Colon (tissue), 2 donors: Measurements from ENCODE around the gene BTBD3.

Experiments
- FAIRE-seq: peaks from 2 replicates; lab custom pipeline; 2012; peaks lifted over from hg19 to GRCh38; lab: Jason Lieb, UNC
- donor health status: control.
- donor health status: control.

The BTBD3 gene

GRCh38 chr20:11918391-11918845 is 725 bp downstream of the BTBD3 start:
- FAIRE-seq: no peak

DNA sequence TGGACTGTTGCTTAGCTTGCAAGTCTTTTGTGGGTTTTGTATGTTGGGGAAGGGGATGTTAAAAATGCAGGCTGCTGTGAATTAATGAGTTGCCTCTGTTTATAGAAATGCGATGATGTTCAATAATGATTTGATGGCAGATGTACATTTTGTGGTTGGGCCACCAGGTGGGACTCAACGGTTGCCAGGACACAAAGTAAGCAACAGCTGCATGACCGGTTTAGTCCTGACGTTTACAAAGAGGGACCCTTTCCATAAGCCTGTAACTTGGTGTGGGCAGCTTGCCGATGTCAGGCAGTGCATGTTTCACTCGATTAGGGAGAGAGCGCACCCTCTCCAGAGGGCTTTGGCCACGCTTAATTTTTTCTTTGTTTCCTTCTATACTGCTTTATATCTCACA is 1.3 kb downstream of the BTBD3 start:
- no peak for FAIRE-seq

DNA sequence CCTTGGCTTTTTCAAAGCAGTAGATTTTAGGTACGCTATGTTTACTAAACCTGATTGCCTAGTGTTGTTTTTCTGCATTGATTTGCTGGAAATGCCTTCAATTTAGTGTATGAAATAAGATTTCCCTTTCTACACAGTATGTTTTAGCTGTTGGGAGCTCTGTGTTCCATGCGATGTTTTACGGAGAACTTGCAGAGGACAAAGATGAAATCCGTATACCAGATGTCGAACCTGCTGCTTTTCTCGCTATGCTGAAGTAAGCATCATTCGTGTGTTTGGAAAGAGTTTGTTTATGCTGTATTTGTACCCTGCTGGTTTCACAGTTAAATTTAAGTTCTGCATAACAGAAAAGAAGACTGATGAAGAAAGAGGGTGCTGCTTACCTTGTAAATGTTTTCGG is 1.9 kb downstream of the BTBD3 start:
- FAIRE-seq: no peak

- FAIRE-seq: no peak
Measured at GRCh38 chr20:11920083-11920482, 2.4 kb downstream of the BTBD3 start.

DNA sequence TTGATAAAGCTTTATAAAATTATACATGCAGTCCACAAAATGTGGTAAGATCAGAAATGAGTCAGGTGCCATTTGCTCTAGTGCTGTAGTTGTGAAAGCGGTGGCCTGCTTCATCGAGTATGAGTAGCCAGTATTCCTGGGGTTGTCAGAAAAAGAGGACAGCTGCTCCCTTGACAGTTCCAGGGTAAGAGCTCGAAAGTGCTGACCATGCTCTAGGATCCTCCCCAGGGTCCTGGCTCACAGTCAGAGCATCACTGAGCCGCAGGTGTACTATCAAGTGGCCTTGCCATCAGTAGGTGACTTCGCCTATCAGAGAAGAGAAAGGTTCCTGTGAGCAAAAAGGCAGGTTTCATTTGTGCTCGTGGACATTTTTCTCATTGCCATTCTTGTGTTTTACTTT is 3.6 kb downstream of the BTBD3 start:
- no peak for FAIRE-seq

- FAIRE-seq: no peak
Measured at GRCh38 chr20:11922561-11922960, 4.9 kb downstream of the BTBD3 start.

DNA sequence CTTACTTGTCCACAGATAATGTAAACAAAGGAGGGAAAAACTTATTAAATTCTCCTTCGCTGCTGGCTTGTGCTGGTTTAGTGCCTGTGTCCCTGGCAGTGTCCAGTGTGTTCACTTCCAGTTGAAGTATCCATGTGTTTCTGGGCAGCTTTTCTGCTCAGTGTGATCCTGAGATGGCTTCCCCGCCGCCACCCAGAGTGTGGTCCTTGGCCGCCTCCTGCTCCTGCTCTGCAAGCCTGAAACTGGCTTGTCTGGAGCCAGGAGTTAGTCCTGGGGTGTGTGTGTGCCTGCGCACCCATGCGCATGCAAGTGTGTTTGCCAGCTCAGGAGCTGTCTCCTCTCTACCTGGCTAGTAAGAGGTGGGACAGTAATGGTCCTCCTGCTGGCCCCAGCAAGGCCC is 7.2 kb downstream of the BTBD3 start:
- FAIRE-seq: no peak

GRCh38 chr20:11926292-11926998 is 8.8 kb downstream of the BTBD3 start:
- no peak for FAIRE-seq

DNA sequence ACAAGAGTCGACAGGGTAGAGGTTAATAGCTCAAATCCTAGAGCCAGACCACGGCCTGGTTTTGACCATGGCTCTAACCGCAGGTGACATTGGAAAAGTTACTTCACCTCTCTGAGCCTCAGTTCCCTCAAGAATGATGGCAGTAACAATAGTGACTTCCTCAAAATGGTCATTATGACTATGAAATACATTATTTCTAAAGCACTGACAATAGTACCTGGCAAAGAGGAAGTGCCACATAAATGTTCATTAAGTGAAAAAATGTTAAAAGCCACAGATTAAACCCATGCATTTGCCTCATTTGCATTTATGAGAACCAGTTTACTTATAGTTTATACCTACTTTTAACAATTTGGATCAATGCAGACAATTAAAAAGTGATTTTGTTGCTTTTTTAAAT is 12.3 kb downstream of the BTBD3 start:
- FAIRE-seq: no peak

- no peak for FAIRE-seq
Measured at GRCh38 chr20:11935212-11936154, 17.8 kb downstream of the BTBD3 start.

GRCh38 chr20:11936157-11936556 is 18.5 kb downstream of the BTBD3 start:
- FAIRE-seq: no peak

- no peak for FAIRE-seq
Measured at GRCh38 chr20:11937230-11937629, 19.5 kb downstream of the BTBD3 start.

GRCh38 chr20:11941593-11942246 is 24.0 kb downstream of the BTBD3 start:
- no peak for FAIRE-seq

- FAIRE-seq: no peak
Measured at GRCh38 chr20:11943778-11944177, 26.1 kb downstream of the BTBD3 start.

GRCh38 chr20:11948806-11949205 is 31.1 kb downstream of the BTBD3 start:
- FAIRE-seq: no peak

GRCh38 chr20:11949711-11950110 is 32.0 kb downstream of the BTBD3 start:
- peak; percentile 18 for FAIRE-seq

- FAIRE-seq: no peak
Measured at GRCh38 chr20:11951696-11952095, 34.0 kb downstream of the BTBD3 start.

DNA sequence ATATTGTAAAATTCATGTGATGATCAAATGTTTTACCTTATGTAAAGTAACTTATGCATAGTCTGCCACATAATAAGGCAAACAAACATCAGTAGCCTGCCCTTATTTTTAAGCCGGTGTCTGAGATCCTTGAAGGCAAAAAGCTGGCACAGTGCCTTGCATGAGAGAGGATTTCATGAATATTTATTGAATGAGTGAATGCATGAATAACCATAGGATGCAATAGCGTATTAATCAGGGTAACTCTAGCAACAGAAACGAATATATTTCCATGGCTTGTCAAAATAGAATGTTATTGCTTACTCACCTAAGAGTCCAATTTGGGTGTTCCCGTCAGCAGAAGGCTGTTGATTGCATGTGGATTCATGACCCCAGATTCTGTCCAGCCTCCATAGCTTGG is 34.9 kb downstream of the BTBD3 start:
- FAIRE-seq: no peak

DNA sequence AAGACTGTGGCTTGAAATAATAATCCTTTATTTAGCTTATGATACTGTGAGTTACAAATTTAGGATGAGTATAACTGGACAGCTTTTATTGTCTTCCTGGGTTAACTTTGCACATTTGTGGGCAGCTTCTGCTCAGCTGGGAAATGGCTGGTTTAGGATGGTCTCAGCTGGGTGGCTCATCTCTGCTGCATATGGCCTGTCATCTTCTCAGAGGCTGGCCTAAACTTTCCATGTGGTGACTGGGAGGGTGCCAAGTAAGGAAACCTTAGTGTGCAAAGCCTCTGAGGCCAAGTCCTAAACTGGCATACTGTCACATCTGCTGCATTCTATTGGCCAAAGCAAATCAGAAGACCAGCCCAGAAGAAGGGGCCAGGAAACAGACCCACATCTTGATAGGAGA is 40.2 kb downstream of the BTBD3 start:
- FAIRE-seq: no peak

DNA sequence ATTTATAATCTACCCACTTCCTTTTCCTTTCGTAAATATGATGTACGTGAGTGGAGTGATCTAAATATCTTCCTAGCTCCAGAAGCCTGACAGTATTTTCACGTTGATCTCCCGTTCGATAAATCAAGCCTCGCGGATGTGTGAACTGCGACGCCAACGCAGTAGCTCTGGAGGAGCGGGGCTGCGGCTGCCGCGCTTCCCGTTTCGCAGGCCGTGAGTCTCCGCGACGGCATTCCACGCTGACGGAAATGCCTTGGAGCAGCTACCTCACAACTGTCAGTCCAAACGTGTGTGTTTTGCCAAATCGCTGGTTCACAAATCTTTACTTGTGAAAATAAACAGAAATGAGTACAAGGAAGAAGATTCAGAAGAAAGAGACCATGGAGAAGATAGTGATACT is 41.2 kb downstream of the BTBD3 start:
- FAIRE-seq: no peak

GRCh38 chr20:11965602-11966001 is 47.9 kb downstream of the BTBD3 start:
- no peak for FAIRE-seq

DNA sequence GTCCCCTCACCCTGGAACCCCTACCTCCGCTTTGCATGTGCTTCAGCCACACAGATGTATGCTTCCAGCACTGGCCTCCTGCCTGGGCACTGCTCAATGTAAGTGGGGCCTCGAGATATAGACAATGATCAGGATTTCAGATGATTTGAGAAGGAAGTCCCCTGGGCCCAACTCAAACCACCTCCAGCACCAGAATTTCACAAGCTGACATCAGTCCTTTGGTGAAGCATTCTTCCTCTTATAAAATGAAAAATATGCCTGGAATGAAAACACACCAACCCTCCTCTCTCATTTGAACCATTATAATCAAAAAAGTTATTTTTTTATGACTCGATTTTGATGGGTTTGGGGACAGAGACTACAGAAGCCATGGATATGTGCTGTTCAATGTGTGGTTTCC is 48.5 kb downstream of the BTBD3 start:
- no peak for FAIRE-seq
